WERI-Rb-1 (cell line): ENCODE results near the gene TTLL10.

Experiments
- DNase-seq: peaks from one replicate; pipeline ENCODE4 v3.0.0-alpha.2; 2020
- H3K27ac ChIP-seq: fragments of 250-450 bp; sonication (Bioruptor Pico); 2 replicates; pipeline ENCODE4 v1.5.1; 2020; ENCODE audit warnings: mild to moderate bottlenecking, moderate library complexity
- H3K27me3 ChIP-seq: fragments of 250-450 bp; sonication (Bioruptor Pico); 2 replicates; pipeline ENCODE4 v1.5.1; 2021; ENCODE audit warnings: mild to moderate bottlenecking, low read depth, moderate library complexity; ENCODE audit not compliant: insufficient read depth, severe bottlenecking
- H3K36me3 ChIP-seq: fragments of 250-450 bp; sonication (Bioruptor Pico); 2 replicates; pipeline ENCODE4 v1.5.1; 2020; ENCODE audit warnings: mild to moderate bottlenecking, moderate library complexity
- H3K4me3 ChIP-seq: 2 replicates; pipeline ENCODE4 v1.5.1; 2011; ENCODE audit warnings: low read depth, mild to moderate bottlenecking, control low read depth, low read length
- H3K9me3 ChIP-seq: fragments of 250-450 bp; sonication (Bioruptor Pico); 2 replicates; pipeline ENCODE4 v1.5.1; 2021; ENCODE audit warnings: mild to moderate bottlenecking, moderate library complexity; ENCODE audit not compliant: severe bottlenecking
- TF ChIP-seq, protein P1 (sequence below): IDR thresholded peaks from 2 replicates; pipeline ENCODE4 v1.5.1; 2011; ENCODE audit warnings: low read depth, mild to moderate bottlenecking, control low read depth, inconsistent platforms, low read length

The TTLL10 gene

DNA sequence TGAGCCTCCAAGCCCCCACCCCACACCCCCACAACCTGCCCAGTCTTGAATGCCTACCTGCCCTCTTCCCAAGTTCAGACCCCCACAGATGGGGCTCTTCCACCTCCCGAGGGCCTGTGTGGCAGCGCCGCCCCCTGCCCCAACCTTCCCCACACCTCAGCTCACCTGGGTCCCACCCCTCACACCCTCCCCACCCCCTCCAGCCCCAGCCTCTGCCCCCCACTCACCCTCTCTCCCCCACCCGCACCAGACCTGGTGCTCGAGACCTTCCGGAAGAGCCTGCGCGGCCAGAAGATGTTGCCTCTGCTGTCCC is 23.5 kb downstream of the TTLL10 start:
- no peak overlapping the region for H3K4me3 ChIP-seq

DNA sequence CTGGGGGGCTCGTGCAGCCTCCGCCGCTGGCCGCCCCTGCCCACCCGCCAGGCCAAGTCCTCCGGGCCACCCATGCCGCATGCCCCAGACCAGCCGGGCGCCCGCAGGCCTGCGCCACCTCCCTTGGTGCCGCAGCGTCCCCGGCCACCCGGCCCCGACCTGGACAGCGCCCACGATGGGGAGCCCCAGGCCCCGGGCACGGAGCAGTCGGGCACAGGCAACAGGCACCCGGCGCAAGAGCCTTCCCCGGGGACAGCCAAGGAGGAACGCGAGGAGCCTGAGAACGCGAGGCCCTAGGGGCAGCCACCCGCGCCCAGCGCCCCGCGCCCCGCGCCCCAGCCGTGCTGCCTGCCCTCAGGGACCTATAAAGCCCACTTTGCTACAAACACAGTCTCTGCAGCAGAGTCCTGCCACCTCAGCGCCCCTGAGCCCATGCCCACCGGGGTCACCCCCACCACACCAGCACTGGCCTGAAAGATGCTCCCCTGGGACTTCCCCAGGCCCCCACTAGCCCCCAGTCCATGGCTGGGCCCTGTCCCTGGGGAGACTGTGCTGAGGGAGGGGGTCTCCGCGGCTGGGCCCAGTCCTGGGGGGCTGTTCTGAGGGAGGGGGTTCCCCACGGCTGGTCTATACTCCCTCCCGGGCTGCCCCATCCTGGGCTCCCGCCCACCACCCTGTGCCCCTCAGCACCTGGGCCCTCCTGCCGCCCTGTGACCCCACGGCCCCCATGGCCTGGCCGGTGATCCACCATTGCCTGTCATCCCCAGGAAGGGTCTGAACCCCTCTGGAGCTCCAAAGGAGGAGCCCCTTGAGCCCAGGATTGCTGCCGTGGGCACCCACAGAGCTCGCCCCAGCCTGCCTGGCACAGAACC is 24.1 kb downstream of the TTLL10 start:
- Histone ChIP-seq H3K36me3 (no peaks in the 10 kb centered on the region), H3K27ac (peak overlapping the region; percentile 44), H3K4me3 (no peak overlapping the region), H3K27me3 (no peaks in the 10 kb centered on the region), H3K9me3 (peaks cover 9% of the 10 kb centered on the region)
- no peak for DNase-seq
- TF ChIP-seq, protein P1, sequence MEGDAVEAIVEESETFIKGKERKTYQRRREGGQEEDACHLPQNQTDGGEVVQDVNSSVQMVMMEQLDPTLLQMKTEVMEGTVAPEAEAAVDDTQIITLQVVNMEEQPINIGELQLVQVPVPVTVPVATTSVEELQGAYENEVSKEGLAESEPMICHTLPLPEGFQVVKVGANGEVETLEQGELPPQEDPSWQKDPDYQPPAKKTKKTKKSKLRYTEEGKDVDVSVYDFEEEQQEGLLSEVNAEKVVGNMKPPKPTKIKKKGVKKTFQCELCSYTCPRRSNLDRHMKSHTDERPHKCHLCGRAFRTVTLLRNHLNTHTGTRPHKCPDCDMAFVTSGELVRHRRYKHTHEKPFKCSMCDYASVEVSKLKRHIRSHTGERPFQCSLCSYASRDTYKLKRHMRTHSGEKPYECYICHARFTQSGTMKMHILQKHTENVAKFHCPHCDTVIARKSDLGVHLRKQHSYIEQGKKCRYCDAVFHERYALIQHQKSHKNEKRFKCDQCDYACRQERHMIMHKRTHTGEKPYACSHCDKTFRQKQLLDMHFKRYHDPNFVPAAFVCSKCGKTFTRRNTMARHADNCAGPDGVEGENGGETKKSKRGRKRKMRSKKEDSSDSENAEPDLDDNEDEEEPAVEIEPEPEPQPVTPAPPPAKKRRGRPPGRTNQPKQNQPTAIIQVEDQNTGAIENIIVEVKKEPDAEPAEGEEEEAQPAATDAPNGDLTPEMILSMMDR, result no peak

More for the DNA sequence above, 23.5 kb downstream of the TTLL10 start:
- peaks cover 9% of the 10 kb centered on the region for H3K9me3 ChIP-seq
- no peaks in the 10 kb centered on the region for H3K27me3 ChIP-seq
- TF ChIP-seq, protein P1, result no peak
- DNase-seq, result no peak
- H3K36me3 ChIP-seq, result no peaks in the 10 kb centered on the region
- peak overlapping the region; percentile 55 for H3K27ac ChIP-seq

DNA sequence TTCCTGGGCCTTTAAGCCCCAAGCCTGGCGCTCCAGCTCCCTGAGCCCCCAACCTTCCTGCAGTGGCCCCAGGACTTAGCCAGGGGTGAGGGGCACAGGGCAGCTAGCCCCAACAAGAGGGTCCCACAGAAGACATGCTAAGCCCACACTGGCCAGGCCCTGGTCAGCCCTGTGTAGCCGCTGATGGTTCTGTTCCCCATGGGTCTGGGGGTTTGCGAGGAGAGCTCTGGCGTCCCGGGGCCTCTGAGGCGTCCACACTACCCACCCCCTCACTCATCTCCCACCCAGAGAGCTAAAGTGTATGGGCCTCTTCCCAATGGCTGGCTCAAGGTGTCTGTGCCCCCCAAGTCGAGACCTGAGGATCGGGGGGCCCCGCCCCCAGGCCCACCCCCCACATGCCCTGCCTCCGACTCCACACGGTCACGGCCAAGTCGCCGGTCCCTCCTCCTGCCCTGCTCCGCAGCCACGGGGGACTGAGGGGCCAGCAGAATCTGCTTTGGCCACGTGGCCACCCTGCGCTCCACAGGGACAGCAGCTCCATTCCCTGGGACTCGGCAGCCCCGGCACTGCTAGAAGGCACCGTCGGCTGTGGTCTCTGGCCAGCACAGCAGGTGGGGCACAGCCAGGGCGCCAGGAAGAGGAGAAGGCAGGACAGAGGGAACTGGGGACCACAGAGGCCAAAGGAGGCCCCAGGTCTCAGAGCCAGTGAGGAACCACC is 24.9 kb downstream of the TTLL10 start:
- Histone ChIP-seq H3K9me3 (peaks cover 9% of the 10 kb centered on the region), H3K4me3 (no peak overlapping the region), H3K36me3 (no peaks in the 10 kb centered on the region), H3K27ac (no peak overlapping the region), H3K27me3 (no peaks in the 10 kb centered on the region)
- no peak for DNase-seq
- TF ChIP-seq, protein P1, result no peak

DNA sequence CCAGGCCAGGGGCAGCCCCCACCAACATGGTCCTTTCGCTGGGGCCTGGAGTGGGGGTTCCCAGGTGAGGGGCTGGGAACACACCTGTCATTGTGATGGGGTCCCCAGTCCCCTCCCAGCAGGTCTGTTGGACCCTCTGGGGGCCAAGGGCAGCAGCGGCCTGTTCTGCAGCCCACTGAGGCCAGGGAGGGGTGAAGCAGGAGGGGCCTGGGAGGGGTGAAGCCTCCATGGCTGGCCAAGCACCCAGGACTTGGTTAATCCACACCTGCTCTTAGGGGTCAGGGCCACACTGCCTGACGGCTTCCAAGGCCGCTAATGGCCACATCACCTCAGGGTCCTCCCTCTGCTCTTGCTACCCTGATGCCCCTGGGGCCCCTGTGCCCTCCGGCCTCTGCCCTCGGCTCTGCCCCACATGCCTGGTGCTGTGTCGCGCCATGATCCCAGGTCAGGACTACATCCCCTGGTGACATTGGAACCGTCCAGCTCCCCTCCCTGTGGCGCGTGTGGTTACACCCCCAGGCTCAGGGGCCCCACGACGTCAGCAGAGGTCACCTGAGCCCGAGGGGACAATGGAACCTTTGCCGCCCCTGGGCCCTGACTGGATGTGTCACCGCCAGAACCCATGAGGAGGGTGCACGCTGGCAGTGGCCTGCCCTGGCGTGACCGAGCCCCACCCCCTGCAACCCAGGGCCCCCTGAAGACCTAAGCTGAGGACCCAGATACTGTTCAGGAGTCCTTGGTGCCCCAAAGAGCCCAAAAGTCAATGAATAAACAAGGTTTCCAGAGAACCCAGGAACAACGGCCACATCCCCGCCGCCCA is 25.7 kb downstream of the TTLL10 start:
- H3K36me3 ChIP-seq, result no peaks in the 10 kb centered on the region
- TF ChIP-seq, protein P1, result no peak
- no peak for DNase-seq
- H3K4me3 ChIP-seq, result no peak overlapping the region
- no peak overlapping the region for H3K27ac ChIP-seq
- no peaks in the 10 kb centered on the region for H3K27me3 ChIP-seq
- H3K9me3 ChIP-seq, result peaks cover 7% of the 10 kb centered on the region

DNA sequence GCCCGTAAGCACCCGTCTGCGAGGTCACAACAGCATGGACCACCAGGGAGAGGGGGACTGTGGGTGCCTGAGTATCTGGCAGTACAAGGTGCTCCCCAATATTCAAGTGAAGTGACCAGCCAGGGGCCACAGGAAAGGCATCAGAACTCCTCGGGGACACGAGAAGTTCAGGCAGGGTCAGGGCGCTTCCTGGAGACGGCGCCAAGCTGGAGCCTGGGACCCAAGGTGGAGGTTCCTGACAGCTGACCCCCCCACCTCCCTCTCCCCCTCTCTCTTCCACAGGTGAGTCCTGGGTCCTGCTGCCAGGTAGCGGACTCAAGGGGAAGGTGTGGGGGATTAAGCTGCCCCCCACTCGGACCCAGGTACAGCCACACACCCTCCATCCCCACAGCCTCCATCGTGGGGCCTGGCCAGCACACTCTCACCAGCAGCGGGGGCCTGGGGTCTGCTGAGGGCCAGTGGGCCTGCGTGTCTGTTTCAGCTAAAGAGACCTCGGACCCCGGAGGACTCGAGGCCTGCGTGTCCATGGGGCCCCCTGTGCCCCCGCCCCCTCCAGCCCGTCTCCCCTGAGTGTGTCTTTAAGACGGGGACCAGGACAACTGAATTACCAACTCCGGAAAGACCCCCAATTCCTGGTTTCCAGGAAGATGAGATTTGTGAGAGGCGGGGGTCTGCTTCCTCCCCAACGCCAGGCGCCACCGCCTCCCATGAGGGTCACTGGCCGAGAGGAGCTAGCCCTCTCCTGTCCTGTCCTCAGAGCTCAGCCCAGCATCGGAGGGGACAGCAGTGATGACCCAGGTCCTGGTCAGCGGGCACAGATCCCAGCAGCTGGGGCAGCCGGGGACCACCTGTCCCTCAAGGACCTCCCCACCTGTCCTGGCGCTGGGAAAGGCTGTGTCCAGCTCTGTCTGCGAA is 26.5 kb downstream of the TTLL10 start:
- no peak overlapping the region for H3K27ac ChIP-seq
- no peak for DNase-seq
- TF ChIP-seq, protein P1, result no peak
- no peaks in the 10 kb centered on the region for H3K9me3 ChIP-seq
- H3K36me3 ChIP-seq, result no peaks in the 10 kb centered on the region
- H3K4me3 ChIP-seq, result no peak overlapping the region
- no peaks in the 10 kb centered on the region for H3K27me3 ChIP-seq
